ENCODE data around the gene PITRM1. TPM values are rescaled to one million over a fixed set of nuclear protein-coding genes. Genes with fewer than 3 reads are reported as not detected.
"Not testable (repeated sequence)": the region's sequence is repeated elsewhere in the genome, so short reads cannot be mapped to it uniquely, and the experiment has no call there.

PITRM1 gene, protein sequence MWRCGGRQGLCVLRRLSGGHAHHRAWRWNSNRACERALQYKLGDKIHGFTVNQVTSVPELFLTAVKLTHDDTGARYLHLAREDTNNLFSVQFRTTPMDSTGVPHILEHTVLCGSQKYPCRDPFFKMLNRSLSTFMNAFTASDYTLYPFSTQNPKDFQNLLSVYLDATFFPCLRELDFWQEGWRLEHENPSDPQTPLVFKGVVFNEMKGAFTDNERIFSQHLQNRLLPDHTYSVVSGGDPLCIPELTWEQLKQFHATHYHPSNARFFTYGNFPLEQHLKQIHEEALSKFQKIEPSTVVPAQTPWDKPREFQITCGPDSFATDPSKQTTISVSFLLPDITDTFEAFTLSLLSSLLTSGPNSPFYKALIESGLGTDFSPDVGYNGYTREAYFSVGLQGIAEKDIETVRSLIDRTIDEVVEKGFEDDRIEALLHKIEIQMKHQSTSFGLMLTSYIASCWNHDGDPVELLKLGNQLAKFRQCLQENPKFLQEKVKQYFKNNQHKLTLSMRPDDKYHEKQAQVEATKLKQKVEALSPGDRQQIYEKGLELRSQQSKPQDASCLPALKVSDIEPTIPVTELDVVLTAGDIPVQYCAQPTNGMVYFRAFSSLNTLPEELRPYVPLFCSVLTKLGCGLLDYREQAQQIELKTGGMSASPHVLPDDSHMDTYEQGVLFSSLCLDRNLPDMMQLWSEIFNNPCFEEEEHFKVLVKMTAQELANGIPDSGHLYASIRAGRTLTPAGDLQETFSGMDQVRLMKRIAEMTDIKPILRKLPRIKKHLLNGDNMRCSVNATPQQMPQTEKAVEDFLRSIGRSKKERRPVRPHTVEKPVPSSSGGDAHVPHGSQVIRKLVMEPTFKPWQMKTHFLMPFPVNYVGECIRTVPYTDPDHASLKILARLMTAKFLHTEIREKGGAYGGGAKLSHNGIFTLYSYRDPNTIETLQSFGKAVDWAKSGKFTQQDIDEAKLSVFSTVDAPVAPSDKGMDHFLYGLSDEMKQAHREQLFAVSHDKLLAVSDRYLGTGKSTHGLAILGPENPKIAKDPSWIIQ
- 68.9 TPM for polyA plus RNA-seq (ENCODE audit: insufficient read length)

DNA sequence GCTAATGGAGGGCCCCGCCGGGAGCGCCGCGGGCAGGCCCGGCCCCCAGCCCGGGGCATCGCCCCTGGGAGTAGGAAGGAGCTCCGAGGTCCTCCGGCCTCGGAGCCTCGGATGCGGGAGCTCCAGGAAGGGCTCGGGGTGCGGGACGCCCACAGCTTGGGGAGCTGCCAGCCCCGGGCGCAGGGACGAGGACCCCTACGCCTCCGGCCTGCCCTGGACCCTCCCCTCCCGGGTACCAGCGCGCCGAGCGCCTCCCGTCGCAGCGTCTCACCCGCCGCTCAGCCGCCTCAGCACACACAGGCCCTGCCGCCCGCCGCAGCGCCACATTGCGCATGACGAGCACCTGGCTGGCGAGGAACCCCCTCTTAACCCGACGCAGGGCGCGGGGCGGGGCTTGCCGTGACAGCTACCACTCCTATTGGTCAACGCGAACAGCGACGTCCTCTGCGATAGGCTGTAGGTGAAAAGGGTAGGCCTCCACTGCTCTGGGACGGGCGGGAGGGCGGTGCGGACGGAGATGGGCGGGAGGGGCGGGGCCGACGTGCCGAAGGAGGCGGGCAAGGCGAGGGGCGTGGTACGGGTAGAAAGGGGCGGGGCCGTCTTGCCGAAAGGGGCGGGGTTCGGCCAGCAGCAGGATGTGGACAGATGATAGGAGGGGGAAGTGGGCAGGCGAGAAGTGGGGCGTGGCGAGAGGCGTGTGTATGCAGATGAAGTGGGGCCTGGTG, at the start of gene PITRM1:
PITRM1 (minus strand) TSS at position 337 of the 725 bp plus-strand sequence; CDS start at position 327, 10 bp downstream.
- DNase-seq, result peak; percentile 99

DNA sequence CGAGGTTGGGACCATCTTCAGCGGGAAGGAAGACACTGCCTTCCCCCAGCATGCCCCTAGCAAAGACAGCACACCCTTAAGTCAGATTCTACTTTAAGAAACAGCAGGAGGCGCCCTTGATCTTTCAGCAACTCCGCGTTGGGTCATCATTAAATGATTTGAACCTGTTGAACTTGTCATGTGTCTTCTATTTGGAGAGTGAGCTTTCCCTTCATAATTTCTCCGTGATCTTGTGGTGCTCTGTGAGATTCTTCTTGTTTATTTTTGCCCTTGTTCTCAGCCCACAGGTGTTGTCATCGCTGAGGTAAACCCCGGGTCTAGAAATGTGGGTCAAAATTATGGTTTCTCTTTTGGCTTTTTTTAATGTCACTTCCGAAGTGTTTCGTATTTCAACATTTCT, 49.5 kb upstream of the PITRM1 start:
- DNase-seq, result no peak

DNA sequence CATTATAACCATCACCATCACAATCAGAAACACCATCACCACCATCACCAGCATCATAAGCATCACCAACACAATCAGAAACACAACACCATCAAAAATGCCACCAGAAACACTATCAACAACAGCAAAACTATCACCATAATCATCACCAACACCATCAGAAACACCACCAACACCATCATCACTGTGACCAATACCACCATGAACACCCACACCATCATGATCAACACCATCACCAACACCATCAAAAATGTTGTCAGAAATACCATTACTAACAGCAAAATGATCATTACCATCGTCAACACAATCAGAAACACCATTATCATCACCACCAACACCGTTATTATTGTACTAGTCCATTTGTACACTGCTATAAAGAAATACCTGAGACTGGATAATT, 49.0 kb upstream of the PITRM1 start:
- DNase-seq, result not testable (repeated sequence)

DNA sequence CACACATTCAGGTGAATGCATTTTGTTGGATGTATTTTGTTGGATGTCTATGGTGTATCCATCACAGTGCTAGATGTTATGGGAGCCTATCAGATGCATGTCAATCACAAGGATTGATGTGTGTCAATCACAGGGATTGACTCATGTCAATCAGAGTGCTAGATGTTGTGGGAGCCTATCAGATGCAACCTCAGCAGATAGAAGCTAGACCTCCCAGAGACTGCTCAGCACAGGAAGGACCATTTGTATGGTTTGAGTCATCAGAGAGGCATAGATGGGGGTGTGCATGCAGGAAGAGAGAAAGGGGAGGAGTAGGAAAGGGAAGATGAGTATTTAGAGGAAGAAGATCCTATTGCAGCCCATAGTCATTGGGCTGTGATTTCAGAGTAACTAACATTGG, 48.3 kb upstream of the PITRM1 start:
- DNase-seq, result no peak

DNA sequence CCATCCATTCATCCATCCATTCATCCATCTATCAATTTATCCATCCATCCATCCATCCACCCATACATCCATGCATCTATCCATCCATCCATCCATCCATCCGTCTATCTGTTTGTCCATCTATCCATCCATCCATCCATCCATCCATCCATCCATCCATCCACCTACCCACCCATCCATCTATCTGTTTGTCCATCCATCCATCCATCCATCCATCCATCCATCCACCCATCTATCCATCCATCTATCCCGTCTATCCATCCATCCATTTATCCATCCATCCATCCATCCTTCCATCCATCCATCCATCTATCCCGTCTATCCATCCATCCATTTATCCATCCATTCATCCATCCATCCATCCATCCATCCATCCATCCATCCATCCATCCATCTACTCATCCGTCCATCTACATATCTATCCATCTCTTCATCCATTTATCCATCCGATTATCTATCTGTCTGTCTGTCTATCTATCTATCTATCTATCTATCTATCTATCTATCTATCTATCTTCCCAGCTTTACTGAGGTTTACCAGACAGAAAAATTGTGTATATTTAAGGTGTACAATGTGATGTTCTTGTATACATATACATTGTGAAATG, 46.5 kb upstream of the PITRM1 start:
- DNase-seq, result not testable (repeated sequence)

DNA sequence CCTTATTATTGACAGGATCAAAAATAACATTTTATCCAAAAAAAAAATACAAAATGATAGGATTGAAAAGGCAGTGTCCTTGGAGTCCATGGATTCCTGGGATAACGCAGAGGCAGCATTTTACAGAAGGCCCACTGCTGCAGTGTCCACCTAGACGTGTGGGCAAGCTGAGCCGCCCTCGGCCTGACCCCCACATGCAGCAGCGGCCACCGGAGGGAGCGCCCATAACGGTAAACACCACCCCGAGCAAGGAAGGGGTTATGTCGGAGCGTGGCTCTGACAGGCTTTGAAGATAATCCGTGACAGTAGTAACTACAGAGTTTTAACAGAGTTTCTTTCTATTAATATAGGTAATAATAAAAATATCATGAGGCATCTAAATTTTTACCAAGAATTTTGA, 45.3 kb upstream of the PITRM1 start:
- no peak for DNase-seq

DNA sequence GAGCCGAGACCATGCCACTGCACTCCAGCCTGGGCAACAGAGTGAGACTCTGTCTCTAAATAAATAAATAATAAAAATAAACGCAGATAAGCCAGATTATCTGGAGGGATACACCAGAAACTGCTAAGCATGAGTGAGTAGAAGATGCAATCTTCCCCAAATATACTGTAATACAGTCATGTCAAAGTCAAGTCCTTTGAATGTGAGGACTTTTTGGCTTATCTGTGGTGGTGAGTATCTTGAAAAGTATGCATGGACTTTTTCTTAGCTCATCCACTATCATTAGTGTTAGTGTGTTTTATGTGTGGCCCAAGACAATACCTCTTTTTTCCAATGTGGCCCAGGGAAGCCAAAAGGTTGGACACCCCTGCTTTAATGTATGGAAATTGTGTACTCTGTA, 44.7 kb upstream of the PITRM1 start:
- no peak for DNase-seq

DNA sequence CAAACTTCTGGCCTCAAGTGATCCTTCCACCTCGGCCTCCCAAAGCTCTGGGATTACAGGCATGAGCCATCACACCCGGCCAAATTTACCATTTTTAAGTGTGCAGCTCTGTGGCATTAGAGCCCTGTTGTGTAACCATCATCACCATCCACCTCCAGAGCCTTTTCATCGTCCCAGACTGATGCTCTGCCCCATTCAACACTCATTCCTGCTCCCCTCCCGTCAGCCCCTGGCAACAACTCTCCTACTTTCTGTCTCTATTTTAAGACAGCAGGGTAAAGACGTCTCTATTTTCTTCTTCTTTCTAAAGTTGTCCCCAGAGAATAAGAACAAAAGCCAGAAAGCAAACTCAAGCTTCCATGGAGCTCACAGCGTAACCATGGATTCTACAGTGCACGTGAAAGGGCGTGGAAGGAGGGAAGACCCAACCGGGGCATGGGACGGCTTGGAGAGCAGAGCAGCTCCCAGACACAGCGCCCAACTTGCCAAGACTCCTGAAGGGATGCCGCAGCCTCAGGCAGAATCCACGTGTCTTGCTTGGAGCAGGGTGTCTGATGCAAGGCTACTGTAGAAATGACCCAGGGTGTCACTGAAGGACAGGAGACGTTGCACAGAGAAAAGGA, 42.7 kb upstream of the PITRM1 start:
- DNase-seq, result no peak

DNA sequence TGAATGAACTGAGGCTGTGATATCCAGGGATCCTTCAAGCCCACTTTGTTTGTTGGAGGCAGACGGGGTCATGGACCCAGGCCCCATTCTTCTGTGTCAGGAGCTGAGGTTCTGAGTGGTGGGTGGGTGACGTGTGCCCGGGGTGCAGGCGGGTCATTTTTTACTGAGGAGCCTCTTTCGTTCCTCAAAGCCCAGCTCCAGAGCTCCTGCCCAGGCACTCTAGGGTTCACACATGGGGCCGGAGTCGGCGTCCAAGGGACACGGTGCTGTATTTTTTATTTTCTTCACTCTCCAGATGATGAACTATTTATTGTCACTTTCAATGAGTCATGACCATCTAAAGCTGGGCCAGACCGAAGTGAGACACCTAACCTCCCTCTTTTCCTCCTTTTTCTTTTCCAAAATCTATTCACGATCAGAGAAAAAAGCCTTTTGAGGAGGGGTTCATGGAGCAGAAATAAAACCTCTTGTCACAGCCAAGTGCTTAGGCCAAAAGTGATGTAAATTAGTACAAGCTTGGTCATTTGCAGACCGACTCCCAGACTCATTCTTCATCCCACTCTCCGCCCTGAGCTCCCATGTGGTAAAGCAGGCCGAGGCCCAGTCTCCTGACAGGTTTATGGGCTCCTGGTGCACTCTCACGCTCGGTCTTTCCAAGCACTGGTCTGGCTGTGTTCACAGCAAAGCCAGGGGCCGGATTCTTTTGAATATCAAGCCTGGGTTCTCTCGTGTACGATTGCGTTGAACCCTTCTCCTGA, 41.4 kb upstream of the PITRM1 start:
- peak; percentile 44 for DNase-seq

DNA sequence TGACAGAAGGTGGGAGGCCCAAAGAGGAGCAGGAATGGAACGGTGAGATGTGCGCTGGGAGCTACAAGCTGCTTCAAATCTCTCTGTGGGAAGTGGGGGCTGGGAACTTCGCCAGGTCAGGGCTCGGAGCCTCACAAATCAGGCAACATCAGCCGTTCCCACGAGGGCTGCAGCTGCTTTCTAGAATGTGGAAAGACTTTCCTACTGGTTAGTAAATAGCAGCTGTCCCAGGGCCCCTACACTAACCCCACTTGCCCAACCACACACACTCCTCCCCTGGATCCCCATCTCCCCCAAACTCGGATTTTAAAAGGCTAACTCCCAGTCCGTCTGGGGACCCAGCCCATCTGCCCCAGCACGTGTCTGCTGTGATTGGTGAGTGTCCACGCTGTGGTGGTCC, 40.6 kb upstream of the PITRM1 start:
- DNase-seq, result peak; percentile 72

DNA sequence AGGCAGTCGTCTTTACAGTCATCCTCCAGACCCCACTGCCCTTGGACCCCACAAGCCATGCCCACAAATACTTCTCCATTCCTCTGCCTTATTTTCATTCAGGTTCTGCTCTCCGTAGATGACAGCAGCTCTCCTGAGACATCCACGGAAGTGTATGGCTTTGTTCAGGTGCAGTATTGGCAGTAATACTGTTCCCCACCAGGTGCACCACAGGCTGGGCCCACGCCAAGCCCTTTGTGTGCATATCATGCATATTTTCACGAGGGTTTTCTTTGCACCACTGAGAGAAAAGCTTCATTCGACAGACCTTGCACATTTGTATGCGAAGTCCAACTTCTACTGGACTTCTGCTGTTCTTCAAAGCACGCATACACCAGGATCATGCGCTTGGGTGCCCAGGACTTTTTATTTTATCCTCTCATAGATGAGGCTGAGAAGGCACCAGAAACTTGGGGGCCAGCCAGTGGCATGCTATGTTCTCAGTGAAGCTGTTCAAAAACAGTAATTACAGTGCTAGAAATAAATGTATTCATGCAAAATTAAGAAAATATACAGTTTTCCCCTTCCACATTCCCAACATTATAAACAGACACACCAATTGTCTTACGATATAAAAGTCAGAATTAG, 37.8 kb upstream of the PITRM1 start:
- DNase-seq, result no peak

DNA sequence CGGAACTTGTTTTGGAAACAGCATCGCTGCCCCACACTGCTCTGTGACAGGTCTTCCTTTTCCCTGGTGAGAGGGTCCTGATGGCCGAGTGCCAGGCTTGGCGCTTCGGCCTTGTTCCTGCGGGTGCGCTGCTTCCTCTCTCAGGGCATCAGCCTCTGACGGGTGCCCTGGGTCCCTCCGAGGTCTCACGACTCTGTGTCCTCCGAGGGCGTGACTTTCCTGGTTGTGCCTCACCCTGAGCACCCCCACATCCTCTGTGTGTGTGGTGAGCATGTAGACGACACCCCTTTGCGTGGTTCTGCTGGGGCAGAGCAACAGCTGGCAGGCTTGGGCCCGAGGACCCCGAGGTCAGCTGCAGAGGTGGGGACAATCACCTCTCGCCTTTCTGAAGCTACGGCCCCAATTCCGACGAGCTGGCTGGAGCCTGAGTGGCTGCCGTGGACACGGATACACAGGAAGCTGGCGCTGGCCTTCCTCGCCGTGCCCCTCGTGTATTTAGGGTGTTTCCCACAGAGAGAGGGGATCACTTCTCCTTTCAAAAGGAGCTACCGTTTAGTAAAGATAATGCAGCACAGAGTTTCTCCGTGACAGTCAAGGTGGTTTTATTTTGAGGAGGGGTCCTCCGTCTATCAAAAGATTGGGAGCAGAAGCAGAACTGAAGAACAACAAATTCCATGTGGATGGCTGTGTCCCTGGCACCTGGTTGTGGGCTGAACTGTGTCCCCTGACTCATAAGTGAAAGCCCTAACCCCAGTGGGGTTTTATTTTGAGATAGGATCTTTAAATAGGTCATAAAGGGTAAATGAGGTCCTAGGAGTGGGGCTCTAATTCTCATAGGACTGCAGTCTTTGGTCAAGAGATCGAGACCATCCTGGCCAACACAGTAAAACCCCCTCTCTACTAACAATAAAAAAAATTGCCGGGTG, 36.2 kb upstream of the PITRM1 start:
- no peak for DNase-seq

DNA sequence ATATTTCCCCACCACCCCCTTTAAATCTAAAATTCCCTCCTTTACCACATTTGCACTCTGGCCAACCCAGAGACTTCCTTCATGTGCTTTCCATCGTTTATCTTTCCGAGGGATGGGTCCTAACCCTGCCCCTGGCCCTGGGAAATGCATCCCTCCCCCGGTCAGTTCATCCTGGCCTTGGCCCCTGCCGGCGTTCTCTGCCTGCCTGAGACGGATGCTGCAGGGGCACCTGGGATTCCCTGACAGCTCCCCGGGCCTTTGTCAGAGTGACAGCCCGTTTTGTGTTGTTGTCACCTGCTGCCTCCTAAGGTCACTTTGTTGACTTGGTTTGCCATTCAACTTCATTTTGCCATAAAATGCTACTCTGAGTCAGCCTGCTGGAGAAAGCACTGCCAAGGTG, 34.8 kb upstream of the PITRM1 start:
- no peak for DNase-seq

DNA sequence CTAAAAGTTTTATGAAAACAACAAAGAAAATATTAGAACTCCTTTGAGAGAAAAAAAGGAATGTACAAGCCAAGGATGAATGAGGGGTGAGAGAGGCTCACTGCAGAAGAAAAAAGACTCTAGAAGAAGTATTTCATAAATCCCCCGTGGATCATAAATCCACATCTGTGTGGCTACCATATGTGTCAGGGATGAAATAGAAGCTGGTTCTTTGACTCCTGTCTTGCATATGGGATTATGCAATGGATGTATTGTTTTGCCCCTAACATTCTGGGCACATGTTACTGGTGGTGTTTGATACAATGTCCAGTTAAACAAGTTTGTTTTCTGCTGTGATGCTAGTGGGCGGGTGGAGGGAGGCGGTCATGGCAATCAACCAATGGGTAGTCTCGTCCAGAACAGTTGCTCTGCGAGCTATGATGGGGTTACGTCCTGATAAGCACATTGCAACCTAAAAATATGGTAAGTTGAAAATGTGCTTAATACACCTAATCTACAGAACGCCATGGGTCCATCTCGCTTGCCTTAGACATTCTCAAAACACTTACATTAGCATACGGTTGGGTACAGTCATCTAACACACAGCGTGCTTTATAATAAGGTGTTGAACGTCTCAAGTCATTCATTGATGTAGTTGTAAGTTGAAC, 34.1 kb upstream of the PITRM1 start:
- DNase-seq, result no peak

DNA sequence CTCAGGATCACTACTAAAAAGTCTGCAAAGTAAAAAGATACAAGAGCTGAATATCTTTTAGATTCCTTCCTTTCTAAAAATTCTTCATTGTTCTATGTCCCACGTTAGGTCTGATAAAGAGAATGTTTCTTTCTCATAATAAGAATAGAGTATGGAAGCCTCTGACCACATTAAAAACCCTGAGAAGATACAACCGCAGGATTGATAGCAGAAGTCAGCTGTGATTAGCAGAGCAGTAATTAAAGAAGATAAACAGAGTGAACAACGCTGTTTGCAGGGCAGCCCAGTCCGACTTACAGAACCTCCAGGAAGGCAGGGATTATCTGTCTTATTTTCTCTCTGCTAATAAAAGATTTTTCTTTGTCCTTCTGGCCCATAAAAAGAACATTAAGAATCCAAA, 31.4 kb upstream of the PITRM1 start:
- no peak for DNase-seq

DNA sequence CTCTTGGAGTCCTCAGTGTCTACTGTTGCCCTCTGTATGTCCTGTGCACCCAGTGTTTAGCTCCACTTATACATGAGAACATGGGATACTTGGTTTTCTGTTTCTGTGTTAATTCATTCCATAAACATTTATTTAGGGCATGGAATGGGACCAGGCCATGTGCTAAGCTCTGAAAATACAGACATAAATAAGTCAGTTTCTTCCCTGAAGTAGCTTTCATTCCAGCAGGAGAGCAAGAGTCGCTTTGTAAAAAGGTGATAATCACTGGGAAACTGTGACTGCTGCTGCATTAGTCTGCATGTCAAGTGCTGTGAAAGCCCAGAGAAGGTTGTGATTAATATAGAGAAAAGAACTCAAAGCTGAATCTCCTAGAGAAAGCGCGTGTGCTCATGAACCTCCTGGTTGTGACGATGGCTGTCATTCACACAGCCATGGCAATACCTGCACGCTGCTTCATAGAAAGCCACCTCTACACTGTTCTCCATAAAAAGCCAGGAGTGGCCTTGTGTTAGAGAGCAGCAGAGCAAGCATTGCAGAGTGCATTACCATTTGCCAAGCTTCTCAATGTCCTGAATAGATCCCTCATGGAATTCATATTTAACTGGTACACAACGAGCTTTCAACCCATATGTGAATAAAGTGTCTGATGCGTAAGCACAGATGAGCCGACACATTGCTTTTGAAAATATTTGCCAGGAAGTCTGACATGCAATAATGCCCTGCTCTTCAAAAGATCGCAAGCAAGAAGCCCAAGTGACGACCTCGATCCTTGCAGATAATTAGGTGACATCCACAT, 30.6 kb upstream of the PITRM1 start:
- DNase-seq, result no peak

DNA sequence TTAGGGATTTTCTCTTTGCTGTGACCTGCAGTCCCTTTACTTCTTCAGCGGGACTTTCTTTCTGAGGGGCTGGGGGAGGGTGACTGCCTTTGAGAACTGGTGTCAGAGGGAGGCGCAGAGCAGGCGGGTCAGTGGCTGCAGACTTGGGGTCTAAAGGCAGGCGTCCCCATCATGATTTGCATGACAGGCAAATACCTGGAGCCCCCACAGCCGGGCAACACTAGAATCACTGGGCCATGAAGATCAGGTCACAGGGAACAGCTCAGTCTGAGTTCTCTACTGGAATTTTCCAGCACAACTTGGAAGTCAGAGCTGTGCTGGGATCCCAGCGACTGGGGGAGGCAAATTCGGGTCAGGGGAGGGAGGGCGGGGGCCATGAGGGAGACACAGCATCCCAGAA, 29.2 kb upstream of the PITRM1 start:
- DNase-seq, result no peak

DNA sequence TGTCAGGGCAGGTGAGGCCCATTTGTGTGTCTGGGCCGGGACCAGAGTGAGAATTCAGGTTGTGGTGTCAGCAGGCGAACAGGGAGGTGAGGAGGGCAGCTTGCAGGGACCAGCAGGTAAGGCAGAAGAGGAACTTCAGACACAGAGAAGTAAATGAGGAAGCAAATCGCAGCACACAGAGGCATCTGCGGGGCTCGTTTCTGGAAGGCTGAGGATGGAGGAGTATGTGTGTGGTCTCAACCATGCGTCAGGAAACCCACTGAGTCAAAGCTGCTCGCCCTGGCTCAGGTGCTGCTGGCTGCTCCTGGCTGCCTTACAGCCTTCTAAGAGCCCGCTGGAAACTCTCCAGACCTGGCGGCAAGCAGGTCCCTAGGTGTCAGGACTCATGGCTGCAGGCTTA, 26.9 kb upstream of the PITRM1 start:
- no peak for DNase-seq
